Lower leg skin (tissue), 3 donors: ENCODE measurements around the gene ART4.

ENCODE experiments used
- POLR2A ChIP-seq, 2 donors: fragments of 450-650 bp; IDR thresholded peaks; one replicate each; pipeline ENCODE4 v1.6.1; 2016 to 2017; ENCODE audit warnings: antibody characterized with exemption in 2 of 2, mild to moderate bottlenecking in 1 of 2, moderate library complexity in 1 of 2
- TF ChIP-seq, protein P1 (sequence below), 3 donors: fragments of 450-650 bp; IDR thresholded peaks; one replicate each; pipeline ENCODE4 v1.5.1; 2016; ENCODE audit warnings: antibody characterized with exemption in 3 of 3, mild to moderate bottlenecking in 3 of 3, moderate library complexity in 2 of 3

DNA sequence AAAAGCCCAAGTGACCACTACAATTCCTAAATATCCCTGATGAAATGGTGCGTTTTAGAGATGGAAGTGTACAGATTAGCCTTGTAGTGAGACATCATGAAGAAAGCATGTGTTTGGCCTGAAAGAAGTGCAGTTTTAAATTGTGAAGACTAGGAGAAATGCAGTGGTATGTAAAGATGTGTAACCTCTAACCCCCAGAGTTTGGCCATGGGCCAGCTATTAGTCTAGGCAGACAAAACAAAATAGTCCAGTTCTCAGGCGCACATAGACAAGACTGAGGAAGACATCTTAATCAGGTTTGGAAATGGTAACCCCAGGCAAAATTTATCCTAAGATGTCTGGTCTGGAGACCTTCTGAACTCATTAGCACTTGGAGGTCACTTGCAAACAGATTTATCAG, 63.5 kb downstream of the ART4 start:
- TF ChIP-seq, protein P1, sequence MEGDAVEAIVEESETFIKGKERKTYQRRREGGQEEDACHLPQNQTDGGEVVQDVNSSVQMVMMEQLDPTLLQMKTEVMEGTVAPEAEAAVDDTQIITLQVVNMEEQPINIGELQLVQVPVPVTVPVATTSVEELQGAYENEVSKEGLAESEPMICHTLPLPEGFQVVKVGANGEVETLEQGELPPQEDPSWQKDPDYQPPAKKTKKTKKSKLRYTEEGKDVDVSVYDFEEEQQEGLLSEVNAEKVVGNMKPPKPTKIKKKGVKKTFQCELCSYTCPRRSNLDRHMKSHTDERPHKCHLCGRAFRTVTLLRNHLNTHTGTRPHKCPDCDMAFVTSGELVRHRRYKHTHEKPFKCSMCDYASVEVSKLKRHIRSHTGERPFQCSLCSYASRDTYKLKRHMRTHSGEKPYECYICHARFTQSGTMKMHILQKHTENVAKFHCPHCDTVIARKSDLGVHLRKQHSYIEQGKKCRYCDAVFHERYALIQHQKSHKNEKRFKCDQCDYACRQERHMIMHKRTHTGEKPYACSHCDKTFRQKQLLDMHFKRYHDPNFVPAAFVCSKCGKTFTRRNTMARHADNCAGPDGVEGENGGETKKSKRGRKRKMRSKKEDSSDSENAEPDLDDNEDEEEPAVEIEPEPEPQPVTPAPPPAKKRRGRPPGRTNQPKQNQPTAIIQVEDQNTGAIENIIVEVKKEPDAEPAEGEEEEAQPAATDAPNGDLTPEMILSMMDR (IDR thresholded peaks at IDR 0.05): no peak
- TF ChIP-seq POLR2A (IDR thresholded peaks at IDR 0.05): no peak
